AG09319 (cell line): ENCODE results near the gene EIF1B.

Experiments used
- DNase-seq: peaks from one replicate; pipeline ENCODE4 v3.0.0-alpha.2; 2010; ENCODE audit warnings: low read depth; ENCODE audit errors: extremely low read depth
- CTCF ChIP-seq: IDR thresholded peaks from 2 replicates; pipeline ENCODE4 v1.5.1; 2011; ENCODE audit warnings: low read depth, mild to moderate bottlenecking, inconsistent platforms, low read length, moderate library complexity

EIF1B gene

DNA sequence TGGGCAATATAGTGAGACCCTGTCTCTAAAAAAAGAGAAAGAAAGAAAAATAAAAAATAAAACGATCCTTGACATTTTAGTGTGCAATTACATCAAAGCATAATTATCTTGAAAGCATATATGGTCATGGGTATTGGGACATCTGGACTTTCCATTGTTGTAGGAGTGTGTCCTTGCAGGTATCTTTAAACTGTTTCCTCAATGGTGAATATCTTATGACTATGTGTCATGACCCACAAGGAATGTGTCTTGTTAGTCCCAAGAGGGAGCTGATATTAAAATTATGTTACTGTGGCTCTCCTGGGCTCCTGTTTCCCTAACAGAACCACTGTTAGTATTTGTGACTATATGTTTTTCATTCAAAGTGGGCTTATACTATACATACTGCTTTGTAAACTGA is 26.6 kb downstream of the EIF1B start:
- TF ChIP-seq CTCF: no peak
- no peak for DNase-seq

- no peak for TF ChIP-seq CTCF
- DNase-seq: no peak
Observed at GRCh38 chr3:40336511-40337135, 27.1 kb downstream of the EIF1B start.

DNA sequence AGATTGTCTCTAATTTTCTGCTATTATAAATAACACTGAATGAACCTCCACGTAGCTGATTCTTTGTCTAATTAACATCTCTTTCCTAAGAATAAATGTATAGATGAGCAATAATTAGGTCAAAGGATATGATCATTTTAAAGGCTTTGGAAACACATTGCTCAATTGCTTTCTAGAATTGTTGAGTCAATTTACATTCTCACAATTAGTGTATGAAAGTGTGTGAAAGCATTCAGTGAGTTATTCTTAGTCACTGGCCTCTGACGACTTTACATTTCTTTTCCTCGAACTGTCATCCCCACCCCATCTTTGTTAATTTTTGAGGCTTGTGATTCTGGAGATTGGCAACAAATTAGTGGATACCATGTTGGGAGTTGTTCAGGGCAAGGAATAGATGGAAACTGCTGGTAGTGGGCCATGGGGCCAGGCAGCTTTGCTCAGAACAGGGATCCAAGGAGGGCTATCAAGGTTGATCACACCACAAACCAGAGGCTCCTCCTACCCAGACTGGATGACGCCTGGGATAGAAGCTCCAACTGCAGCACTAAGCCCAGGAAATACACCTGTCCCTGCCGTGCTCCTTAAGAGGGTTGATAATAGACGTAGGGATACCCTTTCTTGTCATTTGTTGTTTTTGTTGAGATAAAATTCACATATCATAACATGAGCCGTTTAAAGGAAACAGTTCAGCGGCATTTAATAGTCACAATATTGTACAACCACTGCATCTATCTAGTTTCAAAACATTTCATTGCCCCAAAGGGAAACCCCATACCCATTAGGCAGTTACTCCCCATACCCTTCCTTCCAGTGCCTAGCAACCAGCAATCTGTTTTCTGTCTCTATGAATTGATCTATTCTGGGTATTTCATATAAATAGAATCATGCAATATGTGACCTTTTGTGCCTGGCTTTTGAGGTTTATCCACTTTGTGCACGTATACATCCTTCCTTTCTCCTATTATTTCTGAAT is 27.9 kb downstream of the EIF1B start:
- TF ChIP-seq CTCF: no peak
- DNase-seq: no peak

DNA sequence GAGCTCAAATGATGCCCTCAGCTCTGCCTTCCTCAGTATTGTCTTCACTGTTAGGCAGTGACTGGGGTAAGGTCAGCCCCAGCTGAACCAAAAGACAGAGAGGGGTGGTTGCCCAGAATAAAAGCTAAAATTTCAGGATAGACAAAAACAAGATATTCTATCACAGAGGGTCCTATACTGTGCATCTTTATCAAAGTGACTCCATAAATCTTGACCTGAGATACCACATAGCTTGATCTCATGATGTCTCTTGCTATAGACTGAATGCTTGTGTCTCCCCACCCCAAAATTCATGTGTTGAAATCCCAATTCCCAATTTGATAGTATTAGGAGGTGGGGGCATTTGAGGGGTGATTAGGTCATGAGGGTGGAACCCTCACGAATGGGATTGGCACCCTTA is 30.4 kb downstream of the EIF1B start:
- DNase-seq: no peak
- no peak for TF ChIP-seq CTCF

GRCh38 chr3:40340541-40341170 is 31.1 kb downstream of the EIF1B start:
- no peak for DNase-seq
- no peak for TF ChIP-seq CTCF

DNA sequence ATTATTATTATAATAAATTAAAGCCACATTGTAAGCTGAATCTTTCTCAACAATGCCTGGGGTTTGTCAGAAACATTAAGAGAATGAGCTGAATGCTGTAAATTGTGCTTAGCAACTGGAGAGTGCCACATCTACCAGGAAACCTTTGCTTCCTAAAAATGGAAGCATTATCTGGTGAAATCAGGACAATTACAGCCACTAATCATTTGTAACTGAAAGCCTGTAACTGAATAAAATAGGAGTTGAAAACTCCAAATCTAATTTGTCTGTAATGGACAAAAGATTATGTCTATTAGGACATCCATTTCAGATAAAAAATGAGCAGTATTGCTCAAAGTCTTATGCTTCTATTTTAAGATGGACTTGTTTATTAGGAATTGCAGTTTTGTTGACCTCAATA is 32.2 kb downstream of the EIF1B start:
- no peak for TF ChIP-seq CTCF
- no peak for DNase-seq

DNA sequence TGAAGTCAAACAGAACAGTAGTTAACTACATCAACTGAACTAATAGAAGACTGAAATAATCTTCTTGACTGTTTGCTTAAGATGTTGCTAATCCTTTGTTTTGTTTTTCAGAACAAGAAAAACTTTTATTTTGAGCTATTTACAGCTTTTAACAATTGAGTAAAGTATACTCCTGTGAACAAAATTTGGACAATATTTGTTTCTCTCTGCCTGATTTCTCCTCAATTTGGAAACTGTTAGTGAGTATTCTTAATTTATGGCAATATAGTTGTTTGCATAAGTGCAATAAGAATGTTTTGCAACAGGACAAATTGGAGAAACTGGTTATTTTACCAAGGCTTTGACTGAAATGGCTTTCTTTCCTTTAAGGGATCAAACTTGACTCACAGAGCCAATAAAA is 41.0 kb downstream of the EIF1B start:
- no peak for DNase-seq
- no peak for TF ChIP-seq CTCF
